Right renal pelvis (tissue), 4 donors: ENCODE results near the gene TBC1D24. TPM values are rescaled to one million over a fixed set of nuclear protein-coding genes. Genes with fewer than 3 reads are reported as not detected.
"Not testable (repeated sequence)": the region's sequence is repeated elsewhere in the genome, so short reads cannot be mapped to it uniquely, and the experiment has no call there.

Experiments
- DNase-seq, 4 donors: peaks; one replicate each; pipeline ENCODE4 v3.0.0-alpha.2; 2013; ENCODE audit warnings: low read depth in 4 of 4, low spot score in 3 of 4, missing footprints in 1 of 4
- polyA plus RNA-seq, 4 donors: library from polyadenylated mRNA; unstranded; fragments of 120-200 nt; gene quantifications; one replicate each; pipeline ENCODE4 v1.2.1, GENCODE V29; 2013; ENCODE audit not compliant: insufficient read length in 4 of 4

TBC1D24 gene
- 10 to 100 TPM; 15.8 to 20.3 (median 17.9) TPM for polyA plus RNA-seq

- DNase-seq = peak; percentile 74 to 83 (median 76)
Observed at GRCh38 chr16:2474877-2475412, at the start of gene TBC1D24. Gene TBC1D24, plus strand, starts transcription at chr16:2475127. Its CDS starts 21,022 bp downstream, at chr16:2496149.

- no peak for DNase-seq
Observed at GRCh38 chr16:2425825-2426430, 49.0 kb upstream of the TBC1D24 start.

- DNase-seq = no peak
Observed at GRCh38 chr16:2426941-2427361, 48.0 kb upstream of the TBC1D24 start.

- no peak for DNase-seq
Observed at GRCh38 chr16:2427526-2427925, 47.4 kb upstream of the TBC1D24 start.

- peak in 3 of 4 donors; percentile 10 to 20 (median 15) for DNase-seq
Observed at GRCh38 chr16:2428051-2428783, 46.7 kb upstream of the TBC1D24 start.

GRCh38 chr16:2428784-2429033 is 46.2 kb upstream of the TBC1D24 start:
- no peak for DNase-seq

- DNase-seq = peak; percentile 90 to 94 (median 92)
Observed at GRCh38 chr16:2429034-2429770, 45.7 kb upstream of the TBC1D24 start, which contains the start of gene CCNF. Gene CCNF, plus strand, starts transcription at chr16:2429447. Its CDS starts 35 bp downstream, at chr16:2429482.

GRCh38 chr16:2429771-2430663 is 44.9 kb upstream of the TBC1D24 start:
- peak in 1 of 4 donors; percentile 8 for DNase-seq

- no peak for DNase-seq
Observed at GRCh38 chr16:2432286-2432685, 42.6 kb upstream of the TBC1D24 start.

GRCh38 chr16:2432801-2433505 is 42.0 kb upstream of the TBC1D24 start:
- no peak for DNase-seq

- not testable (repeated sequence) for DNase-seq
Observed at GRCh38 chr16:2435236-2435635, 39.7 kb upstream of the TBC1D24 start.

- DNase-seq = no peak
Observed at GRCh38 chr16:2436110-2436509, 38.8 kb upstream of the TBC1D24 start.

GRCh38 chr16:2437032-2437790 is 37.7 kb upstream of the TBC1D24 start:
- no peak for DNase-seq

- no peak for DNase-seq
Observed at GRCh38 chr16:2438121-2438520, 36.8 kb upstream of the TBC1D24 start.

- no peak for DNase-seq
Observed at GRCh38 chr16:2439598-2439997, 35.3 kb upstream of the TBC1D24 start.

GRCh38 chr16:2441143-2441804 is 33.7 kb upstream of the TBC1D24 start:
- DNase-seq = not testable (repeated sequence)

GRCh38 chr16:2443555-2443954 is 31.4 kb upstream of the TBC1D24 start:
- DNase-seq = no peak

GRCh38 chr16:2447920-2448583 is 26.9 kb upstream of the TBC1D24 start:
- DNase-seq = no peak
